Measurements from ENCODE around the gene SMOC2. TPM values are rescaled to one million over a fixed set of nuclear protein-coding genes. Genes with fewer than 3 reads are reported as not detected.

The SMOC2 gene
- polyA plus RNA-seq, 1 donor from 2014 or later = 0.50 TPM

- Histone ChIP-seq H3K27ac (ENCODE audit: low read length) (no peak overlapping the region), H3K27me3 (ENCODE audit: insufficient read depth, low read depth, low read length) (no peaks in the 10 kb centered on the region), H3K4me3 (ENCODE audit: low read length) (no peak overlapping the region), H3K4me2 (ENCODE audit: low read length) (no peak overlapping the region), H3K9me3 (ENCODE audit: low read length) (no peaks in the 10 kb centered on the region), H3K36me3 (ENCODE audit: insufficient read depth, low read length) (no peaks in the 10 kb centered on the region), H4K20me1 (ENCODE audit: insufficient read depth) (no peaks in the 10 kb centered on the region), H3K9me2 (ENCODE audit: insufficient read depth, low read length) (no peaks in the 10 kb centered on the region), H3K9ac (ENCODE audit: low read length) (no peak overlapping the region), H3F3A (ENCODE audit: insufficient read depth, low read length, poor library complexity, severe bottlenecking) (no peaks in the 10 kb centered on the region), H3K79me2 (replicated peaks; ENCODE audit: insufficient read depth, low read length) (no peaks in the 10 kb centered on the region), H2AFZ (ENCODE audit: low read depth, low read length) (no peak overlapping the region)
- no peak for TF ChIP-seq REST (IDR thresholded peaks at IDR 0.05; ENCODE audit: borderline replicate concordance)
- no peak for TF ChIP-seq EP300 (conservative IDR thresholded peaks at IDR 0.05; ENCODE audit: poor library complexity, severe bottlenecking)
These were observed 195.4 kb downstream of the SMOC2 start for GRCh38 chr6:168636147-168637004.

- Histone ChIP-seq H3K9me3 (ENCODE audit: low read length) (no peaks in the 10 kb centered on the region), H3K9ac (ENCODE audit: low read length) (no peak overlapping the region), H3K4me3 (ENCODE audit: low read length) (no peak overlapping the region), H2AFZ (ENCODE audit: low read depth, low read length) (no peak overlapping the region), H3K79me2 (replicated peaks; ENCODE audit: insufficient read depth, low read length) (no peaks in the 10 kb centered on the region), H3K27me3 (ENCODE audit: insufficient read depth, low read depth, low read length) (no peaks in the 10 kb centered on the region), H3F3A (ENCODE audit: insufficient read depth, low read length, poor library complexity, severe bottlenecking) (no peaks in the 10 kb centered on the region), H3K36me3 (ENCODE audit: insufficient read depth, low read length) (no peaks in the 10 kb centered on the region), H4K20me1 (ENCODE audit: insufficient read depth) (no peaks in the 10 kb centered on the region), H3K4me2 (ENCODE audit: low read length) (no peak overlapping the region), H3K27ac (ENCODE audit: low read length) (no peak overlapping the region), H3K9me2 (ENCODE audit: insufficient read depth, low read length) (no peaks in the 10 kb centered on the region)
- TF ChIP-seq REST (IDR thresholded peaks at IDR 0.05; ENCODE audit: borderline replicate concordance) (no peak), RAD21 (conservative IDR thresholded peaks at IDR 0.05) (no peak), CTCF (IDR thresholded peaks at IDR 0.05; ENCODE audit: poor library complexity, severe bottlenecking) (no peak), EP300 (conservative IDR thresholded peaks at IDR 0.05; ENCODE audit: poor library complexity, severe bottlenecking) (no peak), MXI1 (conservative IDR thresholded peaks at IDR 0.05; ENCODE audit: poor library complexity, severe bottlenecking) (no peak), TAF1 (IDR thresholded peaks at IDR 0.05; ENCODE audit: low read depth) (no peak), POLR2AphosphoS5 (IDR thresholded peaks at IDR 0.05) (no peak), SMC3 (conservative IDR thresholded peaks at IDR 0.05; ENCODE audit: poor library complexity) (no peak), EZH2 (IDR thresholded peaks at IDR 0.05; ENCODE audit: borderline replicate concordance, insufficient read depth, low read length, poor library complexity, severe bottlenecking) (no peak)
These were observed 196.8 kb downstream of the SMOC2 start for GRCh38 chr6:168637834-168638233.
